Measurements from ENCODE around the gene PTPRE. TPM values are rescaled to one million over a fixed set of nuclear protein-coding genes. Genes with fewer than 3 reads are reported as not detected.

The PTPRE gene
- total RNA-seq, 2 experiments from 2014 or later, result 33.3 to 38.3 TPM

GRCh38 chr10:128102480-128103228, 195.8 kb downstream of the PTPRE start:
- POLR2A ChIA-PET, result no interaction called here

GRCh38 chr10:128103229-128103714, 196.4 kb downstream of the PTPRE start:
- ChIA-PET CTCF (no interaction called here), POLR2A (no interaction called here)

More at GRCh38 chr10:128102480-128103228, 195.8 kb downstream of the PTPRE start:
- CTCF ChIA-PET, result no interaction called here

- CTCF ChIA-PET, result no interaction called here
Observed at GRCh38 chr10:128105383-128105782, 198.5 kb downstream of the PTPRE start.

GRCh38 chr10:128109707-128110106, 202.8 kb downstream of the PTPRE start:
- POLR2A ChIA-PET, result no interaction called here
- CTCF ChIA-PET, result no interaction called here

More at GRCh38 chr10:128105383-128105782, 198.5 kb downstream of the PTPRE start:
- POLR2A ChIA-PET, result interaction anchor here (1.0 kb wide), 1 partner anchor 9 kb away, joined by 3 read pairs; no protein-coding TSS in a partner anchor

- ChIA-PET CTCF (interaction anchor here (0.6 kb wide), 1 partner anchor 16 kb away, joined by 3 read pairs; no protein-coding TSS in a partner anchor), POLR2A (no interaction called here)
Observed at GRCh38 chr10:128110339-128110738, 203.4 kb downstream of the PTPRE start.

GRCh38 chr10:128111696-128112095, 204.8 kb downstream of the PTPRE start:
- CTCF ChIA-PET, result interaction anchor here (0.9 kb wide), 1 partner anchor 39 kb away, joined by 3 read pairs; no protein-coding TSS in a partner anchor

GRCh38 chr10:128113026-128113425, 206.1 kb downstream of the PTPRE start:
- ChIA-PET CTCF (interaction anchor here (1.0 kb wide), 1 partner anchor 33 kb away, joined by 3 read pairs; no protein-coding TSS in a partner anchor), POLR2A (no interaction called here)

More at GRCh38 chr10:128111696-128112095, 204.8 kb downstream of the PTPRE start:
- POLR2A ChIA-PET, result no interaction called here

- ChIA-PET POLR2A (interaction anchor here (0.6 to 1.0 kb wide), 2 partner anchors 9 to 10 kb away, joined by 3 read pairs; no protein-coding TSS in a partner anchor), CTCF (no interaction called here)
Observed at GRCh38 chr10:128114901-128115300, 208.0 kb downstream of the PTPRE start.

GRCh38 chr10:128115356-128115755, 208.5 kb downstream of the PTPRE start:
- CTCF ChIA-PET, result no interaction called here
- POLR2A ChIA-PET, result interaction anchor here (0.6 to 1.4 kb wide), 2 partner anchors 9 to 20 kb away, joined by 3 read pairs; no protein-coding TSS in a partner anchor

- CTCF ChIA-PET, result interaction anchor here (1.8 kb wide), 1 partner anchor 34 kb away, joined by 4 read pairs; no protein-coding TSS in a partner anchor
- POLR2A ChIA-PET, result interaction anchor here (1.4 kb wide), 1 partner anchor 20 kb away, joined by 3 read pairs; no protein-coding TSS in a partner anchor
Observed at GRCh38 chr10:128116187-128116586, 209.3 kb downstream of the PTPRE start.

GRCh38 chr10:128116851-128117615, 210.1 kb downstream of the PTPRE start:
- POLR2A ChIA-PET, result no interaction called here

GRCh38 chr10:128121750-128122412, 215.0 kb downstream of the PTPRE start:
- ChIA-PET POLR2A (no interaction called here), CTCF (no interaction called here)

More at GRCh38 chr10:128116851-128117615, 210.1 kb downstream of the PTPRE start:
- CTCF ChIA-PET, result interaction anchor here (1.8 kb wide), 1 partner anchor 34 kb away, joined by 4 read pairs; no protein-coding TSS in a partner anchor

GRCh38 chr10:128122931-128123330, 216.0 kb downstream of the PTPRE start:
- ChIA-PET CTCF (no interaction called here), POLR2A (no interaction called here)

GRCh38 chr10:128123846-128124245, 216.9 kb downstream of the PTPRE start:
- POLR2A ChIA-PET, result no interaction called here
- CTCF ChIA-PET, result interaction anchor here (0.8 kb wide), 1 partner anchor 55 kb away, joined by 3 read pairs; no protein-coding TSS in a partner anchor

- ChIA-PET POLR2A (interaction anchor here (0.8 to 1.4 kb wide), 2 partner anchors 10 to 61 kb away, joined by 3 to 5 read pairs; no protein-coding TSS in a partner anchor), CTCF (no interaction called here)
Observed at GRCh38 chr10:128124813-128125403, 218.0 kb downstream of the PTPRE start.

GRCh38 chr10:128125416-128125943, 218.6 kb downstream of the PTPRE start:
- CTCF ChIA-PET, result no interaction called here
- POLR2A ChIA-PET, result interaction anchor here (0.8 to 1.4 kb wide), 3 partner anchors 56 to 78 kb away, joined by 4 to 5 read pairs (median 4); no protein-coding TSS in a partner anchor

GRCh38 chr10:128125944-128126764, 219.3 kb downstream of the PTPRE start, which contains the start of gene MKI67:
Gene MKI67, minus strand, starts transcription at chr10:128126423. Its CDS starts 756 bp downstream, at chr10:128125667.
- POLR2A ChIA-PET, result interaction anchor here (0.8 to 1.4 kb wide), 3 partner anchors 55 to 78 kb away, joined by 4 to 5 read pairs (median 4); no protein-coding TSS in a partner anchor
- CTCF ChIA-PET, result interaction anchor here (0.5 to 0.6 kb wide), 2 partner anchors 20 to 26 kb away, joined by 3 read pairs; no protein-coding TSS in a partner anchor

Data from activated CD8-positive, alpha-beta memory T cell treated with anti-CD3 and anti-CD28 coated beads for 36 hours (primary cell).